Stimulated activated CD4-positive, alpha-beta T cell treated with anti-CD3 and anti-CD28 coated beads, Interleukin-4, amount 100 ng/mL, for 48 hours (primary cell): ENCODE measurements around the gene TBC1D19.

Experiments
- DNase-seq, 2 donors: peaks; one replicate each; pipeline ENCODE4 v3.0.0-alpha.2; 2020; ENCODE audit warnings: low read depth in 2 of 2

The TBC1D19 gene

DNA sequence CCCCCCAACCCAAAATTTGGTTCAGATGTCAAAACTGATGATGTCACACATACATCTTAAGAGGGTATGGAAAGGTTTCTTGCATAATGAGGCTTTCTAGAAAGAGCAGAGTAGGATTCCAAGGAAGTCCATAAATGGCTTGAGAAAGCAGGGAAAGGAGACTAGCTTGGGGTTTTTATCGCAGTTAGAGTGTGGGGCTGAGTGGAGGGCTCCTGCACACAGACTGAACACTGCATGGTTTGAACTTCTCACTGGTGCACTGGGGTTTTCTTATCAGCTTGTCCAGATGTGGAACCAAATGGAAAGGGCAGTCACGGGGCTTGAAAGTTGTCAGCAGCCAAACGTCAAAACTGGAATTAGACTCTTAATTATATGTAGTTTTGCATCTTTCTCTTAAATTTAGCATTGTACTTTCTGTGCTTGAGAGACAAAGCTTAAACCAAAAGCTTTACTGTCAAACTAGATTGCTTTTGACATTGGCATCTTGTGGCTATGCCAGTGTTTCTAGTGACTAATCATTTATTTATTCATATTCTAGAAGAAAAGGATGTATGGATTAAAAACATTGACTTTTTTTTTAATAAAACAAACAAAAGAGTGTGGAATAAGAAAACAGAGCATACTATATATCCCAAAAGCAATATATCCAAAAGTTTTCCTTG, 198.4 kb downstream of the TBC1D19 start:
- no peak for DNase-seq

DNA sequence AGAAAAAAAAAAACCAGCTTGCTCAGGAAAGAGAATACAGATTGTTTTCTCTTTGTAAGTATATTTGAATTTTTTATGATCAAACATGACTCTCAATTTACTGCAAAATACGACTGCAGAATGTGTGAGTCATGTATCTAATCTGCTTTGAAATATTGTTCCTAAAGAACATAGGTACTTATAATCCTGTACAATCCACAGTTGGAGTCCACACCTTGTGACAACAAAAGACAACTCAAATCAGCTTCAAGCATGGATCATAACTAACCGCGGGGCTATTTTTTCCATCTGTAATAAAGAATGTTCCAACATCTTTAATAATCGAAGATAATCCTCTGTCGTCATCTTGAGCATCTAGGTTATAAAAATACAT, 198.9 kb downstream of the TBC1D19 start:
- no peak for DNase-seq

DNA sequence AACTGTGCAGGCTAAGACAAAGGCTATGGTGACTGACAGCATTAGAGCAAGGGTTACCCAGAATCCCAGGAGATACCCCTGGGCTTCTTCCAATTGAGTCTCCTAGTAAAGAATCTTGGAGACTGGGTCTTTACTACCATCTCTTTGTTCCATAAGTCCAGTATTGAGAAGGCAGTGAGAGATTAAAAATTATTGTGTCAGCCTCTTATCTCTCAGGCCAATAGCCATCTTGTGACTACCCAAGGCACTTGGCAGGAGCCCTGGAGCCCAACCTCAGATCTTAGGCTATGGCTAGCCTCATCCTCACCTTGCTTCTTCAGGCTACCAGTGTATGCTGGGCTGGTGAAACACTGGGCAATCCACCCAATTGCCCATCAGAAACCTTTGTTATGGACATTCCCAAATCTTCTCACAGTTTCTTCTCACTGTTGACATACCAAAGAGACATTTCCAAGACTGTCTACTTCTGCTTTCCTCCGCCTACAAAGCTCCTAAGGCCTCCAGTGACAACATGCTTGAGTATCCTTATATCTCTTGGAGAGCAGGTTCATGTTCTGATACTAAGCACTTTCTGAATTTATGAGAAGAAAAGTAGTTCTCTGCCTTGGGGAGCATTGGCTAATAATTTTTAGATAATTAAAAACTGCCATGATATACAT, 200.5 kb downstream of the TBC1D19 start:
- DNase-seq = no peak

DNA sequence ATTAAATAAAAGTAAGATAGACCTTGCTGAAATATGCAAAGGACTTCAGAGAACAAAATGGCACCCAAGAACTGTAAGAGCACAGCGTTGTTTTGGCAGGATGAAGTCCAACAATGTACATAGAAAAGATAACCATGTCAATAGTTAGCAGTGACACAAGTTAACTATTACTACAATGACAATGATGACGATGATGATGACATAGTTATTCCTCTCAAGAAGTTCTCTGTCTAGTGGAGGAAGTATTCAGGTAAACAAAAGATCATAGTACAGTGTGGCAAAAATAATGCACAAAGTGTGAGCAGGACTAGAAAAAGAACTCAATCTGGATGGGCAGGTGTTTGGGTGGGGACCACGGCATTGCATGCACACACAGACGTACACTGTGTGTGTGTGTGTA, 201.4 kb downstream of the TBC1D19 start:
- DNase-seq = no peak

DNA sequence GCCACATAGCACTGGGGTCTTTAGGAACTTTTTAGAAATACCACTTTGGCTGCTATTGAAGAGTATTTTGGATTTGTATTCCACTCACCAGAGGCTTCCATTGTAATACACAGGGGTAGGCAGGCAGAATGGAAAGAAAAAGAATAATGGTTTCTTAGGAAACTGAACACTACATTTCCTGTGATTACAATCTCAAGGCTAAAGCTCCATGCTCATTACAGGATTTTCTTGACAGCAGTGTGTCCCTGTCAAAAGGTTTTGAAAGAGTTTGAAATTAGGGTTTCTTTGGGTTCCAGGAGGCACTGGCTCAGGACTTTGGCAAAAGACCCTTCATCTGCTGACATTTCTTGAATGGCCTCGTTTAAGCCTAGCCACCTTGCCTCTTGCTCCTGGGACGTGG, 201.9 kb downstream of the TBC1D19 start:
- DNase-seq = no peak

DNA sequence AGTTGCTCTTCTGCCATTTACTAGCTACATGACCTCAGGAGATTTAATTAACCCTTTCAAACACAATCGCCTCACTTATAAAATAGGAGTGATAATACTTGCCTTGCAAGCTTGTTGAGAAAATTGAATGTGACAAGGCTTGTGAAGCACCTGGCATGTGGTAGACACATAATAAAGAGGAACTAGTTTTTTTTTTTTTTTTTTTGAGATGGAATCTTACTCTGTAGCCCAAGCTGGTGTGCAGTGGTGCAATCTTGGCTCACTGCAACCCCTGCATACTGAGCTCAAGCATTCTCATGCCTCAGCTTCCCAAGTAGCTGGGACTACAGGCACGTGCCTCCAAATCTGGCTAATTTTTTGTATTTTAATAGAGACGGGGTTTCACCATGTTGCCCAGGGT, 203.0 kb downstream of the TBC1D19 start:
- DNase-seq = no peak

DNA sequence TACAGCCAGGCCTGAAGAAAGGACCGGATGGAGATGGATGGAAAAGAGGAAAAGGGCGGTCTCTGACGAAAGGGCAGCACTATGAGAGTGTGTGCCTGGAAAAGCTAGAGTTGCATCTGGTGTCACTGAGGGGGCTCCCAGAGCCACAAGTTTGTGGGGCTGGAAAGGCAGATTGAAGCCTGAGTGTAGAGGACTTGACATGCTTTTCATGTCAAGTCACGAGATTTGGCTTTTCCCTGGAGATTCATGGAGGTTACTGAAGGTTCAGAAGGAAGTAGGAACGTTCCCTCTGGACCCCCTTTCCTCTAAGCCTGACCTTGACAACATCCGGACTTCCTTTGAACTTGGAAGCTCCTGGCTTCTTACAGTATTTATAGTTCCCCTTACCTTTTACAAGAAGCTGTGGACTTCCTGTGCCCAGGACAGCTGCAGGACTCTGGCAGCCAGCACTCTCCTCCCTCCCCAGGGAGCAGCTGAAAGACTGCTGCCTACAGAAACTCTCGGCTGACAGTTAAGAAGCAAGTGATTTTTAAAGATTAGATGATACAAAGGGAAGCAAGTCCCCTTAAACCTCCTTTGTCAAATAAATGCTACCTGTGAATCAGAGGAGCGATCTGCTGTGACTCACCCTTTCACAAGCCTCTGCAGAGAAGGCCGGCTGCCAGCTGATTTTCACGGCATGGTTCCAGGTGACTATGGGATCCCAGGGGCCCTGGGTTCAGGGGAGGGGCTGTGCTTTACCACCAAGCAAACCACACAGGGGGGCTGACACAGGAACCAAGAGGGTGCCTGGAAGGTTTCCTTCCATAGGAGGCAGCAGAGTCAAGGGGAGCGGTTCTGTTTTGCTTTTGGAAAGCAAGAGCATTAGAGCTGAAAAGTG, 203.8 kb downstream of the TBC1D19 start:
- peak; percentile 11 to 33 for DNase-seq

DNA sequence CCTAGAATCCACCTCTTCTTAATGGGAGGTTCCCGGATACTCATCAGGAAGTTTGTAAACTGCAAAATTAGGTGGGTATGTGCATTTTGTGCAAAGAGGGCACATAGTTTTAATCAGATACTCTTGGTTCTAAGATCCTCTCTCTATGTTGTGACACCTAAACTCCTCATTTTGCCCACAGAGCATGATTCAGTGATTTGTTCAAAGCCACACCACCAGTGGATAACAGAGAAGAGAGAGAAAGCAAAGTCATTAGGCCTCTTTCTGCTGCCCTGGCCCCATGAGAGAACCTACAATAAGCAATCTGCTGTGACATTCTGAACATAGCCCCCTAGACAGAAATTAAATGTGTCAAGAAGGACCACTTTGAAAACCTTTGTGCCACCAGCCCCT, 204.5 kb downstream of the TBC1D19 start:
- no peak for DNase-seq

DNA sequence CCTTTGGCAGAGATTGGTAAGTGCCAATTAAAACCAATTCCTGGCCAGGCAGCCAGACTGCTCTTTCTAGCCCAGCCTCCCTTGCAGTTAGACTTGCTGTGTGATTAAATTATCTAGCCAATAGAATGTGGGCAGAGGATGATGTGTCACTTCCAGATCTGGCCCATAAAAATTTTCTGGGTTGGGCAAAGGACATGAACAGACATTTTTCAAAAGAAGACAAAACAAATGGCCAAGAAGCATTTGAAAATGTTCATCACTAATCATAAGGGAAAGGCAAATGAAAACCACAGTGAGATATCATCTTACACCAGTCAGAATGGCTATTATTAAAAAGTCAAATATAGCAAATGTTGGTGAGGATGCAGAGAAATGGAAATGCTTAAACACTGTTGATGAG, 205.3 kb downstream of the TBC1D19 start:
- no peak for DNase-seq

DNA sequence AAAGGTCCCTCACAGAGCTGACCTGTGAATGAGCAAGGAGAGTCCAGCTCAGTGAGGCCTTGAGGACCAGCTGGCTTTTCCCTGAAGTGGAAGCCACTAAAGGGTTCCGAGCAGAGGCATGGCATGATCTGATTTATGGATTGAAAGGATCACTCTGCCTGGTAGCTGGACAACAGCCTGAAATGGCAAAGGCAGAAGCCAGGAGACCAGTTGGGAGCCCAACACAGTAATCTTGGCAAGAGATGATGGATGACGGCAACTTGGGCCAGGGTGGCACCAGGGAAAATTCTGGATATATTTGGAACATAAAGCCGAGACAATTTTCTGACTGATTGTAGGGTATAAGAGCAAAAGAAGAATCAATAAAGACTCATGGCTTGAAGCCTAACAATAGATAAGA, 207.5 kb downstream of the TBC1D19 start:
- no peak for DNase-seq

DNA sequence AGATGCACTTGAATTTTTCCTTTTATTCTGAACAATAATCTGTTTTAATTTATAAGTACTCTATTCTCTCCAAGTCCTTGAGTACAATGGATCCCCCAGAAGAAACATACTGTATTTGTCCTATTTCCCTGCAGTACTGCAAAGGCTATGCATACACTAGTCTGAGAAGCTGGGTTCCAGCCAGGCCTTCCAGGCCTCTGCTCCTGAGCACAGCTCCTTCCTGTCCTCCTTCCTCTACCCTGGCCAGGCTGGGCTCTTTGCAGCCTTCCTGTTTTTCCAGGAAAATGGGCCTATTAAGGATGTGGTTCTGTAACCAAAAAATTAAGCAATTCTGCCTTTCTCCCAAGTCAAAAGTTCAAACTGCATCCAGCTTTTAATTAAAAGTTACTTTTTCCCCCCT, 208.8 kb downstream of the TBC1D19 start:
- DNase-seq = no peak

DNA sequence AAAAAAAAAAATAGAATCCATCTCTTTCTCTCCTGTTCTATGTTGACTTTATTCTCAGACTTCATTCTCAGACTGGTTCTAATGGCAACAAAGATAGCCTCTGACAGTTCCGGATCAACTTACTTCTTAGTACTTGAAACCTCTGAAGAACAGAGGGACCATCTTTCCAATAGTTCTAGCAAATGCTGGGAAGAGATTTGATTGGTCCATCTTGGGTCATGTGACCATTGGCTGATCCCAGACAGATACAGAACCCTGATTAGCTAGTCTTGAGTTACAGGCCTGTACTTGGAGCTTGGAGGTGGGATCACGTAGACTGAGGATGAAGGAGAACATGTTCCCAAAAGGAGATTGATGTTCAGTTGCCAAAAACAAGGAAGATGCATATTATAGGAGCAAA, 209.9 kb downstream of the TBC1D19 start:
- no peak for DNase-seq

DNA sequence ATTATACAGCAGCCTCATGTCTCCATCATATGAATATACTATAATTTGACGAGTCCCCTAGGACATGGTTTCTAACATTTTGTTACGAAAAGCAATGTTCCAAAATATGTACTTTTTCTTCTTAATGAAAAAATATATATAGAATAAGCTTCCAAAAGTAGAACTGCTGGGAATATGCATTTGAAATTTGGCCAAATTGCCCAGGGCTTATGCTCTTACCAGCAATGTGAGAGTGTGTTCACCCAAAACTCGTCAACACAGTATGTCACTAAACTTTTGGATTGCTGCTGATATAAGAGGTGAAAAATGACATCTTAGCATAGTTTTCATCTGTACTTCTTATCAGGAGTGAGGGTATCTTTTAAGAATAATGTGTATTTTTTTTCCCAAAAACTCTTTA, 212.2 kb downstream of the TBC1D19 start:
- no peak for DNase-seq

DNA sequence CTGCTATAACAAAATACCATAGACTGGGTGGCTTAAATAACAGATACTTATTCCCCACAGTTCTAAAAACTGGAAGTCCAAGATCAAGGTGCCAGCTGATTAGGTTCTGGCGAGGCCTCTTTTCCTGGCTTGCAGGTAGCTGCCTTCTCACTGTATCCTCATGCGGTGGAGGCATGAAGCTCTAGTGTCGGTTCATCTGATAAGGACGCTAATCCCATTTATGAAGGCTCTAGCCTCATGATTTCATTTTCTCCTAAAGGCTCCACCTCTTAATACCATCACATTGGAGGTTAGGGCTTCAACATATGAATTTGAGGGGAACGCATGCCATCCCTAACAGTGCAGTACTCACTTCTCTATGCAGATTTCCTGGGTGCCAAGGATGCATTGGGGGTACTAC, 218.9 kb downstream of the TBC1D19 start:
- no peak for DNase-seq

DNA sequence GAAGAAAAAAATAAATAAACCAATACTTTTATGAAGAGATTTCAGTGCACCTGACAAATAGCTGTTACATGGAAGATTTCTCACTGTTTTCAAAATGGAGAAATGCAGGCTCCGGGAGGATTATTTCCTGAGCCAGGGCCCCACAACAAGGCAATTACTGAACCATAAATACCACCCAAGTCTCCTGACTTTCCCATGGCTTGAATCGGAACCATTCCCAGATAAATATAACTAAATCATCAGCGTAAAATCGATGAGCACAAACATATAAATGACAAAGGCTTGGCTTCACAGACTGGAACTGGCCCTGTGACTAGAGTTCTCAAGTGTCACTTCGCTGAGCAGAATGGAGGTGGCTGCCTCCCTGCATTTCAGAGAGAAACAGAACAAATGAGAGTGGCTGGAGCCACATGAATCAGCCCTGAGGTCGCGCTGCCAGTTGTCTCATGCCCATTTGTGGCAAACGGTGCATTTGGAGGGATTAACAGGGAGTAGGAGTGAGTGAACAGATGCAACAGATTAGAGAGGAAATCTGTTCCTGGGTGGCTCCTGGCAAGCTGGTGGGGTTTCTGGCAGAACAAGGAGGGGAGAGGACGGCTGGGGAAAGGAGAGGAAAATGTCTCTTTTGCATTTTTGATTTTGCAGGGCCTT, 219.5 kb downstream of the TBC1D19 start:
- DNase-seq = no peak

DNA sequence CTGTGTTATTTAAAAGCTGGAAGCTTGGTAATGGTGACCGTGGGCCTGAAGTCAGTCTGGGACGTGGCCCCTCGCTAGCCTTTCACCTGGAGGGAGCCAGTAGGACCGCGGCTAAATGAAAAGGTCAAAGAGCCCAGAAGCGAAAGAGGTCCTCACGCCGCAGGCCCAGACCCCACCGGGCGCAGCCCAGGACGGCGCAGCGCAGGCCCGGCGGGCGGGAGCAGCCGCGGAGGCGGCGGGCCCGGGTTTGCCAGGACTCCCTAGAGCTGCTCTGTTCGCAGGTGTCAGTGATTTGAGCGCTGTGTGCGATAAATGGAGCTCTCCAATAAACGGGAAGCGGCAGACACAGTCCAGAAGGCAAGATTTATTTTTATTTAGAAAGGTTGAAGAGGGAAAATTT, 220.6 kb downstream of the TBC1D19 start:
- no peak for DNase-seq

DNA sequence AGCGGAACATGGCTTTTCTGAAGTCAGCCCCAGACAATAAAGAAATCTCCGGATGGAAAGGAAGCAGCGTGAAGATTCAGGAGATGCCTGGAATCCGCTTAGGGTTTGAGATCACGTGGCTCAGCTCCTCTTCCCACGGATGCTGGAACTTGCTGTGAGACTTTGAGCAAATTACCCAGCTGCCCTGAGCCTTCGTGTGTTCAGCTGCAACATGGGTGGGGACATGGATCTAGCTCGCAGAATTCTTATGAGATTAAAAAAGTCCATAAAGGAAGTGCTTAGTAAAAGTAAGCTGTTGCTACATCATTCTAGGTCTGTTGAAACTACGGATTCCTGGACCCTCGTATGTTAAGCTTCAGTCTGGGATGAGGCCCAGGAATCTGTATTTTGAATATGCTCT, 221.0 kb downstream of the TBC1D19 start:
- no peak for DNase-seq
